Tibial nerve (tissue), 4 donors: ENCODE data around the gene CXCL12. TPM values are rescaled to one million over a fixed set of nuclear protein-coding genes. Genes with fewer than 3 reads are reported as not detected.

Experiments used
- DNase-seq, 2 donors: peaks; one replicate each; pipeline ENCODE4 v3.0.0-alpha.2; 2019; ENCODE audit warnings: low spot score in 2 of 2
- H3K27ac ChIP-seq, 4 donors: fragments of 200-600 bp; sonication (generic) in 3 of 4; one replicate each; pipeline ENCODE4 v1.5.1; 2017 to 2019; ENCODE audit warnings: mild to moderate bottlenecking in 1 of 4
- H3K27me3 ChIP-seq, 2 donors: fragments of 200-600 bp; sonication (generic) in 1 of 2; one replicate each; pipeline versions ENCODE4 v1.5.1 to v1.6.0; 2017 to 2019
- H3K36me3 ChIP-seq, 3 donors: fragments of 200-600 bp; sonication (generic); one replicate each; pipeline ENCODE4 v1.5.1; 2018 to 2019
- H3K4me1 ChIP-seq, 4 donors: fragments of 200-600 bp; sonication (generic) in 3 of 4; one replicate each; pipeline ENCODE4 v1.5.1; 2017 to 2019
- H3K4me3 ChIP-seq, 4 donors: fragments of 200-600 bp; sonication (generic) in 3 of 4; one replicate each; pipeline ENCODE4 v1.5.1; 2017 to 2019; ENCODE audit warnings: mild to moderate bottlenecking in 1 of 4, moderate library complexity in 1 of 4
- H3K9me3 ChIP-seq, 4 donors: fragments of 200-600 bp; sonication (generic) in 3 of 4; one replicate each; pipeline ENCODE4 v1.5.1; 2017 to 2019
- EP300 ChIP-seq, 2 donors: sonication (generic); formaldehyde crosslinking; IDR thresholded peaks; one replicate each; pipeline ENCODE4 v1.6.1; 2017; ENCODE audit warnings: antibody characterized with exemption in 2 of 2, mild to moderate bottlenecking in 1 of 2
- POLR2A ChIP-seq, 2 donors: fragments of 450-650 bp; IDR thresholded peaks; one replicate each; pipeline ENCODE4 v1.6.1; 2017; ENCODE audit warnings: antibody characterized with exemption in 2 of 2, mild to moderate bottlenecking in 2 of 2, moderate library complexity in 2 of 2
- WGBS, 2 donors: methylation state at CpG; one replicate each; pipeline ENCODE4 v1.1.5; 2018; 5-methylcytosine and 5-hydroxymethylcytosine counted together
- total RNA-seq, 4 donors: library from RNA; depleted of rRNA; stranded (reverse); fragments of >200 nt; gene quantifications; one replicate each; pipeline ENCODE4 v1.1.0, GENCODE V29; 2016
- TF ChIP-seq, protein P1 (sequence below), 5 experiments: fragments of 200-600 bp in 3 of 5; fragments of 450-650 bp in 2 of 5; sonication (generic) in 3 of 5; IDR thresholded peaks; one replicate each; pipeline ENCODE4 v1.5.1; 2016 to 2019; ENCODE audit warnings: antibody characterized with exemption in 5 of 5, mild to moderate bottlenecking in 3 of 5, moderate library complexity in 2 of 5

The CXCL12 gene
- 100 to 1,000 TPM in 1 of 4 donors, 10 to 100 TPM in 3; 35.0 to 119 (median 86.4) TPM for total RNA-seq

DNA sequence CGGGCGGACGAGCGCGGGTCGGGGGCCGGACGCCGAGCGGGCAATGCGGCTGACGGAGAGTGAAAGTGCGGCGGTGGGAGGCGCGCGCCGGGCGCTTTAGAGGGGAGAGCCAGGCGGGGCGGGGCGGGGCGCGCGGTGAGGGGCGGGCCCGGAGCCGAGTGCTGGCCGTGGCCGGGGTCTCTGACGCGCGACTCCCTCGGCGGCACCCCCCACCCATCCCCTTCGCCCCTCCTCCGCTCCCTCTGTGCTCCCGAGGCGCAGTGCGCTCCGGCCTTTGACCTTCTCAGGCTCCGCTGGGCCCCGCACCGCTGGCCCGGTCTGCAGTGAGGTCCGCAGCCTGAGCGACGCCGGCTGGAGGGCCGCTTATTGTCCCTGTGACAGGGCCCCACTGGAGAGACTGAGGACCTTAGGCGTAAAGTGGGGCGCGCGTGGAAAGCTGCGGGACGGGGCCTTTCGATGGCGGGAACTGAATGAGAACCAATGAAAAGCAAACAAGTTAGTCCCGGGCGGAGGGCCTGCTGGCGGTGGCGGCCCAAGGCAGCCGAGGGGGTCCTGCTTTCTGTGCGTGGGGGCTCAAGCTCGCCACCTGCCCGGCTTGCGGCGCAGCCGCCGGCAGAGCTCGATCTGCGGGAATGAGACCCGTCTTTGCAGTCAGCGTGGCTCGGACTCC, at the start of gene CXCL12:
Gene CXCL12 (minus strand): TSS at position 72 of the 670 bp plus-strand sequence. CDS start 92 bp downstream, outside the sequence.
- Histone ChIP-seq H3K27ac (peak within 1 kb of the TSS in 3 of 4 donors; percentile 55 to 71 (median 61)), H3K9me3 (no peaks in the 10 kb centered on the region), H3K4me1 (peaks cover 0 to 52% (median 0%) of the 10 kb centered on the region in 4 donors), H3K27me3 (peaks cover 0 to 26% of the 10 kb centered on the region in 2 donors), H3K4me3 (peak within 1 kb of the TSS; percentile 45 to 69 (median 56)), H3K36me3 (no peaks in the 10 kb centered on the region)
- no peak for TF ChIP-seq EP300 (IDR thresholded peaks at IDR 0.05)
- no peak for TF ChIP-seq POLR2A (IDR thresholded peaks at IDR 0.05)
- TF ChIP-seq, protein P1, sequence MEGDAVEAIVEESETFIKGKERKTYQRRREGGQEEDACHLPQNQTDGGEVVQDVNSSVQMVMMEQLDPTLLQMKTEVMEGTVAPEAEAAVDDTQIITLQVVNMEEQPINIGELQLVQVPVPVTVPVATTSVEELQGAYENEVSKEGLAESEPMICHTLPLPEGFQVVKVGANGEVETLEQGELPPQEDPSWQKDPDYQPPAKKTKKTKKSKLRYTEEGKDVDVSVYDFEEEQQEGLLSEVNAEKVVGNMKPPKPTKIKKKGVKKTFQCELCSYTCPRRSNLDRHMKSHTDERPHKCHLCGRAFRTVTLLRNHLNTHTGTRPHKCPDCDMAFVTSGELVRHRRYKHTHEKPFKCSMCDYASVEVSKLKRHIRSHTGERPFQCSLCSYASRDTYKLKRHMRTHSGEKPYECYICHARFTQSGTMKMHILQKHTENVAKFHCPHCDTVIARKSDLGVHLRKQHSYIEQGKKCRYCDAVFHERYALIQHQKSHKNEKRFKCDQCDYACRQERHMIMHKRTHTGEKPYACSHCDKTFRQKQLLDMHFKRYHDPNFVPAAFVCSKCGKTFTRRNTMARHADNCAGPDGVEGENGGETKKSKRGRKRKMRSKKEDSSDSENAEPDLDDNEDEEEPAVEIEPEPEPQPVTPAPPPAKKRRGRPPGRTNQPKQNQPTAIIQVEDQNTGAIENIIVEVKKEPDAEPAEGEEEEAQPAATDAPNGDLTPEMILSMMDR (IDR thresholded peaks at IDR 0.05): no peak
- peak in 1 of 2 donors; percentile 36 for DNase-seq
- WGBS, 2 donors: 7 to 20% methylated on average over 44 to 57 of the region's 75 CpGs

DNA sequence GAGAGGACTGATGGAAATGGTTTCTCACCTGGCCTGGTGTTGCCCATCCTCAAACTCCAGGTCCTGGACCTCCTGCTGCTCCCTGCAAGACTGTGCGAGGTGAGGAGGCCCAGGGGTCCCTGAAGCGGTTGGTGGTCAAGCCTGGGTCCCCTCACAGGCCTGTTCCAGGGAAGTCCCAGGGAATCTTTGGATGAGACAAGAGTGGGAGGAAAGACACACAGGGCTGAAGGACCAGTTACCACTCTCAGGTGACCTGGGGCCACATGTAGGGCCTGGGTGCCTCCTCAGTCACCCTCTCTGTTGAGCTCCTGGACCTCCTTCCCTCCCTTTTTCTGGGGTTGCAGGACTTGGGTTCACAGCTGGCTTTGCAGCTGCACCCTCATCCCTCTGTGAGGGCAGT, 42.6 kb upstream of the CXCL12 start:
- Histone ChIP-seq H3K27me3 (no peaks in the 10 kb centered on the region), H3K4me1 (no peaks in the 10 kb centered on the region), H3K36me3 (no peaks in the 10 kb centered on the region), H3K27ac (no peak overlapping the region), H3K9me3 (peaks cover 0 to 21% (median 0%) of the 10 kb centered on the region in 4 donors), H3K4me3 (no peak overlapping the region)
- TF ChIP-seq POLR2A (IDR thresholded peaks at IDR 0.05) (no peak), EP300 (IDR thresholded peaks at IDR 0.05) (no peak)
- TF ChIP-seq, protein P1 (IDR thresholded peaks at IDR 0.05): no peak
- no peak for DNase-seq
- WGBS, 2 donors: 100% methylated on average over 2 of the region's 2 CpGs

DNA sequence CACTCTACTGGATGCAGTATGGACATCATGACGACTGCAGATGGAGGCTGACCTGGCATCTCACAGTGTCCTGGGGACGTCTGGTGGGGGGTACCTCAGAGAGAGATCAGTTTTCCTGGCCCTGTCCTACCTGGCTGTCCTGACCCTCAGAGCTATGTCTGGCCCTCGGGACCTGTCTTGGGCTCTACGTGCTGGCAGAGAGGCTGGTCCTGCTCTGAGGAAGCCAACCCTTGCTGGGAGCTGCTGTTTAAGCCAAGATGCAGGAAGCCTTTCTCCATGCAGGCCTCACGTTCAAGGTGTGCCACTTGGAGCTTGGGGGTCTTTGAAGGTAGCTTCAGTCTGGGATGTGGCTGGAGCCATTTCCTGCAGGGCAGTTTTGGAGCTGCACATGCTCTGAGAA, 42.1 kb upstream of the CXCL12 start:
- TF ChIP-seq EP300 (IDR thresholded peaks at IDR 0.05) (no peak), POLR2A (IDR thresholded peaks at IDR 0.05) (no peak)
- TF ChIP-seq, protein P1 (IDR thresholded peaks at IDR 0.05): no peak
- H3K36me3 ChIP-seq: no peaks in the 10 kb centered on the region
- DNase-seq: no peak
- no peaks in the 10 kb centered on the region for H3K4me1 ChIP-seq
- no peak overlapping the region for H3K4me3 ChIP-seq
- peaks cover 0 to 21% (median 0%) of the 10 kb centered on the region in 4 donors for H3K9me3 ChIP-seq
- H3K27ac ChIP-seq: no peak overlapping the region
- 89 to 92% methylated on average over 2 to 5 of the region's 5 CpGs for WGBS, 2 donors
- no peaks in the 10 kb centered on the region for H3K27me3 ChIP-seq

DNA sequence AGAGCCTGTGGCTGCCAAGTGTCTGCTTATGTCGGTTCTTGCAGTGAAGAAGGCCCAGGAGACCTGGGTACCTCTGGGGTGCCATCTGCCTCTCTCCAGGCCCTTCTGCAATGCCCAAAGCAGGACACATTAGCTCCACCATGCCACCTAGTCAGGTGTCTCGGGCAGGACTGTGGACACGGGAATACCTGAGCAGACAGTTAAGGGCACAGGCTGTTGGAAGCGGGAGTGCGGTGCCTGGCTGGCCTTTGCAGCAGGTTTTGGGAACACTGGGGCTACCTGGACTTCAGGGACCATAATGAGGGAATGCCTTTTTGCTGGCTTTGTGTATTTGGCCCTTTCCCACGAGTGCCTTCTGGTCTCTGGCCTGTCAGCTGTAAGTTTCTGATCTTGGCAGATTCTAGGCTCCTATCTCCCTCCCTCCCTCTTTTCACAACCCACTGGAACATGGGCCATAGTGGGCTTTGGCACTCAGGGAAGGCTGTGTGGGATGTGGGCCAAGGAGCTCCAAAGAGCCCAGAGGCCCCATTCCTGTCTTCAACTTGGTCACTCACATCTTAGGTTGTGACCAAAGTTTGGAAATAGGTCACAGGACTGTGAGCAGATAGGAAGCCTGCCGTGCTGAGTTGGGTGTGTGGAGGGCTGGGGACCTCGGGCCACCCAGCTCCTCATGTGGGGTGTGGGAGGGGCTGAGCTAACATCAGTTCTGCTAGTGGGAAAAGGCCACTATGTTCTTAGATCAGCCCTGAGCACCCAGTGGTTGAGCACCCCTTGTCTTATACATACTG, 41.5 kb upstream of the CXCL12 start:
- H3K4me1 ChIP-seq: no peaks in the 10 kb centered on the region
- H3K27ac ChIP-seq: no peak overlapping the region
- DNase-seq: no peak
- no peak overlapping the region for H3K4me3 ChIP-seq
- H3K27me3 ChIP-seq: no peaks in the 10 kb centered on the region
- 63 to 82% methylated on average over 8 of the region's 8 CpGs for WGBS, 2 donors
- peaks cover 0 to 21% (median 0%) of the 10 kb centered on the region in 4 donors for H3K9me3 ChIP-seq
- H3K36me3 ChIP-seq: no peaks in the 10 kb centered on the region
- TF ChIP-seq, protein P1 (IDR thresholded peaks at IDR 0.05): no peak
- TF ChIP-seq POLR2A (IDR thresholded peaks at IDR 0.05) (no peak), EP300 (IDR thresholded peaks at IDR 0.05) (no peak)

DNA sequence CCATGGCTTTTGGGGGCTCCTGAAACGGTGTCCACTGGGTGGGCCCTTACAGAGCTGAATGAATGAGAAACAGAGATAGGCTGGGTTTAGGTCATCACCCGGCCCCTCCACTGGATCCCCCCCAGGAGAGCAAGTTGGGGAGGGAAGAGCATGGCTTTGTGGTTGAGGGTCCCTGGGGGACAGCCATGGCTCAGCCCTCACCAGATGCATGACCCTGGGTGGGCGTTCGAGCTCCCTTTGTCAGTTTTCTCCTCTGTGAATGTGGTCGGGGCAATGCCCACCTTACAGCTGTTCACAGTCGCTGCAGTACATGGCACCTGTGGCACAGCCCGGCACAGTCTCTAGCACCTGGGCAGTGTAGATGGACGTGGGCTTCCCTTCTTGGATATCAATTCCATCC, 40.6 kb upstream of the CXCL12 start:
- 72 to 86% methylated on average over 8 of the region's 8 CpGs for WGBS, 2 donors
- Histone ChIP-seq H3K27ac (no peak overlapping the region), H3K4me3 (no peak overlapping the region), H3K4me1 (no peaks in the 10 kb centered on the region), H3K27me3 (no peaks in the 10 kb centered on the region), H3K9me3 (peaks cover 0 to 16% (median 0%) of the 10 kb centered on the region in 4 donors), H3K36me3 (no peaks in the 10 kb centered on the region)
- TF ChIP-seq EP300 (IDR thresholded peaks at IDR 0.05): no peak
- no peak for TF ChIP-seq POLR2A (IDR thresholded peaks at IDR 0.05)
- TF ChIP-seq, protein P1 (IDR thresholded peaks at IDR 0.05): no peak
- DNase-seq: no peak
